Stomach (tissue), 9 donors: ENCODE results near the gene ZC3H11A. TPM values are rescaled to one million over a fixed set of nuclear protein-coding genes. Genes with fewer than 3 reads are reported as not detected.
"Not testable (repeated sequence)": the region's sequence is repeated elsewhere in the genome, so short reads cannot be mapped to it uniquely, and the experiment has no call there.

Experiments
- DNase-seq, 2 donors: peaks; one replicate each; pipeline versions ENCODE4 v3.0.0 to v3.0.0-alpha.2; 2013 to 2019
- H3K27ac ChIP-seq, 5 donors: fragments of 200-600 bp in 4 of 5; sonication (generic) in 4 of 5; one replicate each; pipeline ENCODE4 v1.5.1; 2013 to 2019; ENCODE audit warnings: mild to moderate bottlenecking in 1 of 5, moderate library complexity in 1 of 5
- H3K27me3 ChIP-seq, 3 donors: fragments of 200-600 bp; sonication (generic); one replicate each; pipeline ENCODE4 v1.5.1; 2017 to 2019; ENCODE audit warnings: mixed run types in 1 of 3
- H3K36me3 ChIP-seq, 4 donors: fragments of 200-600 bp; sonication (generic); 1 replicate in 3 of 4; 2 replicates in 1 of 4; pipeline ENCODE4 v1.5.1; 2016 to 2019
- H3K4me1 ChIP-seq, 4 donors: fragments of 200-600 bp; sonication (generic); one replicate each; pipeline ENCODE4 v1.5.1; 2016 to 2019
- H3K4me3 ChIP-seq, 4 donors: fragments of 200-600 bp; sonication (generic) in 3 of 4; one replicate each; pipeline ENCODE4 v1.5.1; 2016 to 2019; ENCODE audit warnings: mild to moderate bottlenecking in 1 of 4
- H3K9me3 ChIP-seq, 4 donors: fragments of 200-600 bp; sonication (generic); one replicate each; pipeline ENCODE4 v1.5.1; 2016 to 2019
- EP300 ChIP-seq: sonication (generic); formaldehyde crosslinking; IDR thresholded peaks from one replicate; pipeline ENCODE4 v1.6.1; 2017; ENCODE audit warnings: antibody characterized with exemption
- POLR2A ChIP-seq, 4 donors: fragments of 450-650 bp; IDR thresholded peaks; one replicate each; pipeline ENCODE4 v1.6.1; 2016; ENCODE audit warnings: antibody characterized with exemption in 4 of 4, control low read depth in 2 of 4, mild to moderate bottlenecking in 1 of 4, moderate library complexity in 1 of 4
- POLR2AphosphoS5 ChIP-seq, 3 donors: sonication (generic); formaldehyde crosslinking; IDR thresholded peaks; one replicate each; pipeline ENCODE4 v1.6.1; 2016; ENCODE audit warnings: antibody characterized with exemption in 3 of 3
- WGBS, 5 donors: extraction: QIAGEN DNeasy Blood & Tissue Kit in 3 of 5; methylation state at CpG; one replicate each; pipeline versions ENCODE4 v1.1.5 to v1.1.7; 2013 to 2018; 5-methylcytosine and 5-hydroxymethylcytosine counted together
- intact Hi-C: fragments of 100-400 bp; cut with DNase I; formaldehyde crosslinking; loops from one replicate; pipeline ENCODE4 v1.15.1; 2023; ENCODE audit warnings: low total_unique reads
- polyA plus RNA-seq, 3 donors: library from polyadenylated mRNA; stranded (reverse); fragments of 200-250 nt; gene quantifications; one replicate each; pipeline ENCODE4 v1.2.3, GENCODE V29; 2013
- total RNA-seq, 5 donors: library from RNA; depleted of rRNA; stranded (reverse); fragments of >200 nt; gene quantifications; one replicate each; pipeline versions ENCODE4 v1.1.0 to v1.2.3, GENCODE V29; 2014 to 2016
- TF ChIP-seq, protein P1 (sequence below), 7 experiments: fragments of 450-650 bp in 4 of 7; fragments of 200-600 bp in 3 of 7; sonication (generic) in 3 of 7; IDR thresholded peaks; one replicate each; pipeline ENCODE4 v1.5.1; 2016 to 2019; ENCODE audit warnings: antibody characterized with exemption in 7 of 7, control low read depth in 2 of 7, mild to moderate bottlenecking in 1 of 7
- donor health status: healthy with polysubstance abuse.
- donor health status: Bipolar disorder and iron deficiency.
- donor health status: healthy.

Gene ZC3H11A
- total and polyA plus RNA-seq, 8 donors = 25.0 to 160 (median 69.4) TPM

- no peaks in the 10 kb centered on the region for H3K9me3 ChIP-seq
- intact Hi-C loops = no loop called here
These were observed 5.5 kb upstream of the ZC3H11A start for GRCh38 chr1:203789966-203790365.

GRCh38 chr1:203791498-203791897 lies 3.9 kb upstream of the ZC3H11A start:
- no peaks in the 10 kb centered on the region for H3K9me3 ChIP-seq
- peaks cover 0 to 7% (median 3%) of the 10 kb centered on the region in 4 donors for H3K4me1 ChIP-seq
- no peak overlapping the region for H3K27ac ChIP-seq
- 73 to 89% (median 86%) methylated on average over 3 of the region's 3 CpGs for WGBS, 5 donors
- TF ChIP-seq POLR2A (IDR thresholded peaks at IDR 0.05) = no peak
- no peak for TF ChIP-seq POLR2AphosphoS5 (IDR thresholded peaks at IDR 0.05)
- TF ChIP-seq, protein P1, sequence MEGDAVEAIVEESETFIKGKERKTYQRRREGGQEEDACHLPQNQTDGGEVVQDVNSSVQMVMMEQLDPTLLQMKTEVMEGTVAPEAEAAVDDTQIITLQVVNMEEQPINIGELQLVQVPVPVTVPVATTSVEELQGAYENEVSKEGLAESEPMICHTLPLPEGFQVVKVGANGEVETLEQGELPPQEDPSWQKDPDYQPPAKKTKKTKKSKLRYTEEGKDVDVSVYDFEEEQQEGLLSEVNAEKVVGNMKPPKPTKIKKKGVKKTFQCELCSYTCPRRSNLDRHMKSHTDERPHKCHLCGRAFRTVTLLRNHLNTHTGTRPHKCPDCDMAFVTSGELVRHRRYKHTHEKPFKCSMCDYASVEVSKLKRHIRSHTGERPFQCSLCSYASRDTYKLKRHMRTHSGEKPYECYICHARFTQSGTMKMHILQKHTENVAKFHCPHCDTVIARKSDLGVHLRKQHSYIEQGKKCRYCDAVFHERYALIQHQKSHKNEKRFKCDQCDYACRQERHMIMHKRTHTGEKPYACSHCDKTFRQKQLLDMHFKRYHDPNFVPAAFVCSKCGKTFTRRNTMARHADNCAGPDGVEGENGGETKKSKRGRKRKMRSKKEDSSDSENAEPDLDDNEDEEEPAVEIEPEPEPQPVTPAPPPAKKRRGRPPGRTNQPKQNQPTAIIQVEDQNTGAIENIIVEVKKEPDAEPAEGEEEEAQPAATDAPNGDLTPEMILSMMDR (IDR thresholded peaks at IDR 0.05) = no peak
- TF ChIP-seq EP300 = no peak
- H3K4me3 ChIP-seq = no peak overlapping the region
- no peaks in the 10 kb centered on the region for H3K36me3 ChIP-seq
- H3K27me3 ChIP-seq = no peaks in the 10 kb centered on the region
- DNase-seq = no peak
- intact Hi-C loops = no loop called here

More at GRCh38 chr1:203789966-203790365, 5.5 kb upstream of the ZC3H11A start:
- Histone ChIP-seq H3K4me3 (no peak overlapping the region), H3K27me3 (no peaks in the 10 kb centered on the region), H3K27ac (no peak overlapping the region), H3K4me1 (peaks cover 0 to 3% (median 2%) of the 10 kb centered on the region in 4 donors), H3K36me3 (no peaks in the 10 kb centered on the region)
- 41 to 58% (median 50%) methylated on average over 3 of the region's 3 CpGs for WGBS, 5 donors
- DNase-seq = no peak
- no peak for TF ChIP-seq EP300
- no peak for TF ChIP-seq POLR2A (IDR thresholded peaks at IDR 0.05)
- TF ChIP-seq, protein P1 (IDR thresholded peaks at IDR 0.05) = no peak
- no peak for TF ChIP-seq POLR2AphosphoS5 (IDR thresholded peaks at IDR 0.05)

- TF ChIP-seq EP300 = no peak
- no peak for TF ChIP-seq POLR2A (IDR thresholded peaks at IDR 0.05)
- TF ChIP-seq, protein P1 (IDR thresholded peaks at IDR 0.05) = no peak
- TF ChIP-seq POLR2AphosphoS5 (IDR thresholded peaks at IDR 0.05) = no peak
- 86 to 95% (median 91%) methylated on average over 2 of the region's 2 CpGs for WGBS, 5 donors
- H3K27me3 ChIP-seq = no peaks in the 10 kb centered on the region
- no peak overlapping the region for H3K27ac ChIP-seq
- no peaks in the 10 kb centered on the region for H3K9me3 ChIP-seq
- H3K4me3 ChIP-seq = no peak overlapping the region
- DNase-seq = no peak
- intact Hi-C loops = no loop called here
- H3K36me3 ChIP-seq = peaks cover 0 to under 1% (median 0%) of the 10 kb centered on the region in 4 donors
- H3K4me1 ChIP-seq = peaks cover 9 to 17% (median 13%) of the 10 kb centered on the region in 4 donors
These were observed 2.9 kb upstream of the ZC3H11A start for GRCh38 chr1:203792486-203792885.

DNA sequence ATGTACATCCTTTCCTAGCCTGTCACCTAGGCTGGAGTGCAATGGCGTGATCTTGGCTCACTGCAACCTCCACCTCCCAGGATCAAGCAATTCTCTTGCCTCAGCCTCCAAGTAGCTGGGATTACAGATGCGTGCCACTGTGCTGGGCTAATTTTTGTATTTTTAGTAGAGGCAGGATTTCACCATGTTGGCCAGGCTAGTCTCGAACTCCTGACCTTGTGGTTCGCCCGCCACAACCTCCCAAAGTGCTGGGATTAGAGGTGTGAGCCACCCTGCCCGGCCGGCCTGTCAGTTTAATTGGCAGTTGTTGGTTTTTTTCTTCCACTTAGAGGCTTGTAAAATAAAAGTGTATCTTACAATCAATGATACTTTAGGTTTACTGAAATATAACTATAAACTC lies 1.9 kb upstream of the ZC3H11A start:
- DNase-seq, H3K9me3 ChIP-seq, H3K27me3 ChIP-seq, H3K4me3 ChIP-seq, intact Hi-C loops, H3K36me3 ChIP-seq, H3K27ac ChIP-seq: not testable (repeated sequence)
- WGBS, 5 donors = 94 to 98% (median 97%) methylated on average over 7 of the region's 7 CpGs
- H3K4me1 ChIP-seq = peaks cover 18 to 28% (median 23%) of the 10 kb centered on the region in 4 donors

DNA sequence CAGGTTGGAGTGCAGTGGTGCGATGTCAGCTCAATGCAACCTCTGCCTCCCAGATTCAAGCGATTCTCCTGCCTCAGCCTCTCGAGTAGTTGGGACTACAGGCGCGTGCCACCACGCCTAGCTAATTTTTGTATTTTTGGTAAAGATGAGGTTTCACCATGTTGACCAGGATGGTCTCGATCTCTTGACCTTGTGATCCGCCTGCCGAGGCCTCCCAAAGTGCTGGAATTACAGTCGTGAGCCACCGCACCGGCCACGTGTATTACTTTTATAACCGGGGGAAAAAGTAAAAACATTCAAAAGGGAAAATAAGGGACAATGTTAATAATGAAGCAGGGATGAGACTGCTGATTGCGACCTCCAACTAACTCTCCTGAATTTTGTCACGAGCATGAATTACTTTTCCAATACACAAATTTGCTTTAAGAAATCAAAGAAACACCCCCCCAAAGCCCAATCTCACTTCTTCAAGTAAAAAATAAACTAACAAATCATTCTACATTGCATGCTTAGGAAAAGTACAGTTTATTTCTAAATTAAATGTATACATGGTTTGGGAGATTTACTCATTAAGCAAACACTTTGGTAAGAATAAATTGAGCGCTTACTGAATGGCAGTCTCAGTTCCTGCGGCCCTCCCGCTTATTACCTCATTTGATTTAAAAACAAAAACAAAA lies 521 bp upstream of the ZC3H11A start:
- WGBS, 5 donors = 73 to 78% (median 76%) methylated on average over 19 of the region's 19 CpGs
- peaks cover 0 to 20% (median 4%) of the 10 kb centered on the region in 4 donors for H3K36me3 ChIP-seq
- intact Hi-C loops = no loop called here
- DNase-seq = no peak
- peaks cover 30 to 41% (median 37%) of the 10 kb centered on the region in 4 donors for H3K4me1 ChIP-seq
- H3K27ac ChIP-seq = peak overlapping the region in 4 of 5 donors; percentile 97 to 99 (median 98)
- H3K9me3 ChIP-seq = no peaks in the 10 kb centered on the region
- H3K27me3 ChIP-seq = no peaks in the 10 kb centered on the region
- TF ChIP-seq POLR2AphosphoS5 (IDR thresholded peaks at IDR 0.05) (no peak), EP300 (no peak), POLR2A (IDR thresholded peaks at IDR 0.05) (no peak)
- TF ChIP-seq, protein P1 (IDR thresholded peaks at IDR 0.05) = no peak
- H3K4me3 ChIP-seq = peak overlapping the region; percentile 70 to 93 (median 74)
